HG03135 (cell line): ENCODE data around the gene TGFA.

ENCODE experiments used
- ATAC-seq: cut with Tn5 transposase; IDR thresholded peaks from one replicate; pipeline ENCODE4 v1.9.1; 2021; ENCODE audit warnings: mild to moderate bottlenecking, moderate library complexity; ENCODE audit not compliant: unreplicated experiment

The TGFA gene

DNA sequence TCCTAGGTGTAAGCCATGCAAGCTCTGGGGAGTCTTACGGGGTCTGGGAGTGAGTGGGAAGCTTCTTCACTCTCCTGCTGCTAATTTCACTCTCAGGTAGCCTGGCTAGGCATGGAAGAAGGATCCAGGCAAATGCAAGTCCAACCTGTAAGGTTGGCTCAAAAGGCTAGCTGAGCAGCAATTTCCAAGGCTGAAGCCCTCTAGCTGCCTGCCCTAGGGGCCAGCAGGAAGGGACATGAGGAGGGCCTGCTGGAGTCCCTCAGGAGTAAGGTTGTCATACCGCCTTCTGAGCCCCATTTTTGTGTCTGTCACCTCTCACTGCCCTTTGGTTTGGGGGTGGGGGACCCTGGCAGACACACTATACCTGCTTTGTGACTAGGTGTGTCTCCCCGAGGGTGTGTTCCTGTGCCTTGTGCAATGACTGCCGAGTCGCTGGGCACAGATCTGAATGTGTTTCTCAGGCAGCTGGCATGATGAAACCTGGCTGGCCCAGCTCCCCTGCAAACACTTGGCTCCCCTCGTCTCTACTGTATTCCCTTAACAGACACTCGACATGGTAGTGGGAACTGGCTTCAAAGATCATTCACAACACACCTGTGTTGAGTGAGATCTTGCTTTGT, 127.8 kb downstream of the TGFA start:
- ATAC-seq, result no peak

- no peak for ATAC-seq
Observed at GRCh38 chr2:70420740-70421139, 132.9 kb downstream of the TGFA start.

DNA sequence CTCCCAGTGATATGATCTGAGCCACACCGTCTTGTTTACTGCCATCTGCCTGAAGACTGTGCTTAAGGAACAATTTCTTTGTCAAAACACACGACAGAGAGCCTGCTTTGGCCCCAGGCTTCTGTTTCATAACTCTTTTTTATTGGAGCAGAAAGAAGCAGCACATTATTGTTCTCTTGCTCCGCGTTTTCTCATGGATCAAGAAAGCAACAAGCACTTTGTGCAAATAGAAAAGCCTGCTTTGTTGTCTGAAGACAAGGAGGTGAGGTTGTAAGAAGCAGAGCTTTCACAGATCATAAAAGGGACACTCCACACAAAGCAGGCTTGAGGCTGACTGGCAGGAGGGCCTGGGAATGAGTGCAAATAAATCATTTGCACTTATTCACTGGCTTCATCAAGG, 133.5 kb downstream of the TGFA start:
- ATAC-seq, result no peak

- no peak for ATAC-seq
Observed at GRCh38 chr2:70418514-70418913, 135.1 kb downstream of the TGFA start.

- no peak for ATAC-seq
Observed at GRCh38 chr2:70417011-70417410, 136.6 kb downstream of the TGFA start.

GRCh38 chr2:70412294-70413070, 141.1 kb downstream of the TGFA start:
- no peak for ATAC-seq

DNA sequence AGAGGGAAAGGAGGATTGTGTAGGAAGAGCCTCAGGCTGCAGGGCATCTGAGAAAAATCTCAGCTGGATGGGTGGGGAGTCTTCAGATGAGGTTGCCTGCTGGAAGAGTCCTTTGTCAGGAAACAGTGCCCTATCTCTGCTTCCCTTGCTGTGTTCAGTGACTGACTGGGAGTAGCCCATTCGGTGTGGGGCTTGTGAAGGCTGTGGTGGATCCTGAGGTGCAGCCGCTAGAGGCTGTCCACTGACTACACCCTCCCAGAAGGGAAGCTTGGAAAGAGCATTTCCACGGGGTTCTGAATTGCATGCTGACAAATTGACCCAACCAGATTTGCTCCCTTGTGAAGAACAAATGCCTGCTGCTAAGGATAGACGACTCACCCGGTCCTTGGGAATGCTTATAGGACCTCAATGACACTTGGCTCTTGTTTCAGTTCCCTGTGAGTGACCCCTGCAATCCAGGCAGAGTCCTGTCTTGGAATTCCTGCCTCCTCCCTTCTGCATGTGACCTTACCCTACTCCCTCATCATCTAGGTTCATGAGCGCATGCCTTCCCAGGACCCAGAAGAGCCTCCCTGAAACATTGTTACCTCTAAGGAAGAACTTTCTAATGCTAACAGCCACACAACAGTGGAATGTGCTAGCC, 142.0 kb downstream of the TGFA start:
- no peak for ATAC-seq

DNA sequence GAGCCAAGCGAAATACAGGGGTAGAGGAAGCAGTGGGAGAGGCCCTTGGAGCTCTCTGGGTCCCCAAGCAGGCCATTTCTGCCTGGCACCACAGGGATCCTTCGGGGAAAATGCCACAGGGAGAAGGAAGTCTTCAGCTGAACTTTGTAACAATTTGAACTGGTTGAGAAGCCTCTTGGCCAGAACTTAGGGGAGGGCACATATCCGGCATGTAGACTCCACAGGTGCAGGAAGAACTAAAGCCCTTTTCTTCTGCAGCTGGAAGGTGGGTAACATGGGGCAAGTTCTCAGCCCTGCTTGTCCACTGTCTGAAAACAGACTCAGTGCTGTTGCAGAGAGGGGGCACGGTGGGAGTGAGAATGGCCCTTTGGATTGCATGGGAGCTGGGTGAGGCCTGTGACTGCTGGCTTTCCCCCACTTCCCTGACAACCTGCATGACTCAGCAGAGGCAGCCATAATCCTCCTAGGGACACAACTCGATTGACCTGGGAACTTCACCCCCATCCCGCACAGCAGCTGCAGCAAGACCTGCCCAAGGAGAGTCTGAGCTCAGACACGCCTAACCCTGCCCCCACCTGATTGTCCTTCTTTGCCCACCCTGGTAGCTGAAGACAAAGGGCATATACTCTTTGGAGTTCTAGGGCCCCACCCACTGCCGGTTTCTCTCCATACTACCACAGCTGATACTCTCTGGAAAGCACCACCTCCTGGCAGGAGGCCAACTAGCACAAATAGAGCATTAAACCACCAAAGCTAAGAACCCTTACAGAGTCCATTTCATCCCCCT, 150.2 kb downstream of the TGFA start:
- ATAC-seq, result no peak

GRCh38 chr2:70400539-70400938, 153.1 kb downstream of the TGFA start:
- no peak for ATAC-seq

GRCh38 chr2:70399046-70399445, 154.6 kb downstream of the TGFA start:
- no peak for ATAC-seq
